HepG2 (cell line): ENCODE results near the gene CHID1. TPM values are rescaled to one million over a fixed set of nuclear protein-coding genes. Genes with fewer than 3 reads are reported as not detected.

Experiments used
- AKAP8 ChIP-seq: sonication (generic); formaldehyde crosslinking; IDR thresholded peaks from 2 replicates; pipeline ENCODE4 v1.5.1; 2020; ENCODE audit warnings: mild to moderate bottlenecking, missing genetic modification reagents
- CHD2 ChIP-seq: IDR thresholded peaks from 2 replicates; pipeline ENCODE4 v1.6.1; 2011; ENCODE audit warnings: low read depth, low read length, improper control_type of control experiment
- CREB1 ChIP-seq, 2 experiments: fragments of 450-650 bp in 1 of 2; IDR thresholded peaks; 2 replicates each; pipeline ENCODE4 v1.6.1; 2016 to 2017; ENCODE audit warnings: control low read depth in 1 of 2, mild to moderate bottlenecking in 1 of 2, missing compliant biosample characterization in 1 of 2, missing genetic modification characterization in 1 of 2
- CTCF ChIP-seq: sonication (generic); formaldehyde crosslinking; IDR thresholded peaks from 2 replicates; pipeline ENCODE4 v1.5.0; 2020; ENCODE audit warnings: mild to moderate bottlenecking, missing genetic modification reagents, moderate library complexity
- E2F5 ChIP-seq: sonication (generic); formaldehyde crosslinking; conservative IDR thresholded peaks from 2 replicates; pipeline ENCODE4 v1.4.0; 2020; ENCODE audit warnings: missing genetic modification reagents
- FOXA3 ChIP-seq: IDR thresholded peaks from 2 replicates; pipeline ENCODE4 v1.6.1; 2016; ENCODE audit warnings: missing genetic modification reagents, missing compliant biosample characterization
- KDM5B ChIP-seq: sonication (generic); formaldehyde crosslinking; IDR thresholded peaks from 2 replicates; pipeline ENCODE4 v1.4.0; 2020; ENCODE audit warnings: missing genetic modification reagents, mild to moderate bottlenecking, borderline replicate concordance
- MLXIP ChIP-seq: sonication (generic); formaldehyde crosslinking; IDR thresholded peaks from 2 replicates; pipeline ENCODE4 v1.9.0; 2021; ENCODE audit warnings: missing genetic modification reagents, borderline replicate concordance
- PREB ChIP-seq: sonication (generic); formaldehyde crosslinking; IDR thresholded peaks from 2 replicates; pipeline ENCODE4 v1.4.0; 2020; ENCODE audit warnings: missing genetic modification reagents
- TAF1 ChIP-seq: sonication (generic); formaldehyde crosslinking; IDR thresholded peaks from 2 replicates; pipeline ENCODE4 v1.4.0; 2020; ENCODE audit warnings: missing genetic modification reagents
- TEAD3 ChIP-seq: optimal IDR thresholded peaks from 2 replicates; pipeline ENCODE3; 2016; ENCODE audit warnings: borderline replicate concordance
- TFE3 ChIP-seq: IDR thresholded peaks from 2 replicates; pipeline ENCODE4 v1.6.1; 2016
- U2AF2 ChIP-seq: fragments of 200-400 bp; formaldehyde crosslinking; IDR thresholded peaks from 2 replicates; pipeline ENCODE4 v1.6.1; 2017; ENCODE audit warnings: low read depth, mild to moderate bottlenecking, low read length
- XRCC5 ChIP-seq: fragments of 200-400 bp; formaldehyde crosslinking; optimal IDR thresholded peaks from 2 replicates; pipeline ENCODE3; 2017; ENCODE audit warnings: mild to moderate bottlenecking, low read length
- ZBTB7A ChIP-seq: sonication (generic); formaldehyde crosslinking; IDR thresholded peaks from 2 replicates; pipeline ENCODE4 v1.8.0; 2022; ENCODE audit warnings: mild to moderate bottlenecking, missing genetic modification reagents
- ZNF451 ChIP-seq: sonication (generic); formaldehyde crosslinking; IDR thresholded peaks from 2 replicates; pipeline ENCODE4 v1.5.0; 2020; ENCODE audit warnings: mild to moderate bottlenecking, missing genetic modification reagents
- ZNF512B ChIP-seq: sonication (generic); formaldehyde crosslinking; IDR thresholded peaks from 2 replicates; pipeline ENCODE4 v1.5.1; 2020; ENCODE audit warnings: missing genetic modification reagents, mild to moderate bottlenecking, borderline replicate concordance
- polyA plus RNA-seq, 8 experiments: library from polyadenylated mRNA; depleted of rRNA in 3 of 8; stranded (reverse) in 7 of 8; unstranded in 1 of 8; fragments of >200 nt; fragmentation: Illumina TruSeq in 4 of 8; extraction: Trizol in 4 of 8; gene quantifications; 2 replicates each; pipeline versions ENCODE4 v1.2.1 to v1.2.3, GENCODE V29; 2011 to 2016; ENCODE audit warnings: low read depth in 4 of 8, missing spikeins in 1 of 8, mixed read lengths in 1 of 8; ENCODE audit not compliant: insufficient read depth in 1 of 8
- total RNA-seq, 5 experiments: library from RNA; depleted of rRNA; stranded (reverse); fragments of >200 nt; fragmentation: Illumina TruSeq; extraction: Trizol; gene quantifications; 2 replicates each; pipeline ENCODE4 v1.2.3, GENCODE V29; 2016; ENCODE audit warnings: low read depth in 1 of 5

The CHID1 gene
- total and polyA plus RNA-seq, 2 of the 13 experiments (the other 11 are each of a cell fraction or from before 2014, with no cell fraction given): 65.1 to 93.6 TPM

- TF ChIP-seq E2F5 (CRISPR knock-in tag) (no peak), ZNF512B (CRISPR knock-in tag) (no peak), ZNF451 (CRISPR knock-in tag) (no peak), TFE3 (CRISPR knock-in tag) (peak; percentile 90), U2AF2 (no peak), KDM5B (no peak), CTCF (CRISPR knock-in tag) (no peak), FOXA3 (CRISPR knock-in tag) (no peak), AKAP8 (CRISPR knock-in tag) (peak; percentile 94; the same call in 1 of the 2 replicates), ZBTB7A (CRISPR knock-in tag) (no peak), XRCC5 (no peak), CHD2 (no peak), MLXIP (no peak), TAF1 (CRISPR knock-in tag) (0 out of 2 replicates have a peak, but pooled peaks have one; percentile 39), TEAD3 (CRISPR knock-in tag) (peak; percentile 19), CREB1 (IDR thresholded peaks at IDR 0.05) (no peak), CREB1 (CRISPR knock-in tag; IDR thresholded peaks at IDR 0.05) (no peak), PREB (CRISPR knock-in tag) (no peak)
Measured at GRCh38 chr11:844693-845644, 65.6 kb downstream of the CHID1 start (continued).
